D721Med (cell line): ENCODE results near the gene SLC39A11.

ENCODE experiments used
- DNase-seq: peaks from one replicate; pipeline ENCODE4 v3.0.0; 2011; ENCODE audit warnings: low spot score; ENCODE audit not compliant: insufficient read length
- FAIRE-seq: peaks from 2 replicates; lab custom pipeline; 2011; peaks lifted over from hg19 to GRCh38; lab: Jason Lieb, UNC
- TF ChIP-seq, protein P1 (sequence below): IDR thresholded peaks from 2 replicates; pipeline ENCODE4 v1.5.1; 2012; ENCODE audit warnings: mild to moderate bottlenecking, control low read depth; ENCODE audit not compliant: insufficient read depth; ENCODE audit errors: missing control alignments

Gene SLC39A11

DNA sequence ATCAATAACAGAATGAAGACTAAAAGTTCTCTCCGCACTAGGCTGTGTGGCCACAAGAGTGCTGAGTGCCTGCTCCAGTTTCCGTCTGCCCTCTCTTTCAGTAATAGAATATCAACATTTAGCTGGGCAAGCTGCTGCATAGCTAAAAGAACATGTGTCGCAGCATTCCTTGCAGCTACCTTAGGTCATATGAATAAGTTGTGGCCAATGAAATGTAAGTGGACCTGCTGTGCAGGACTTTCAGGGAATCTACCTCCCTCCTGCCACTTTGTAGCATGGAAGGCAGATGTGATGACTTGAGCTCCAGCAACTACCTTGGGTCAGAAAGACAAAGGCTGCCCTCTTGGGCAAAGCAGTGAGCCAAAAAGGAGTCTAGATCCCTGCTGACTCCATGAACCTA lies 25.4 kb downstream of the SLC39A11 start:
- no peak for FAIRE-seq
- TF ChIP-seq, protein P1, sequence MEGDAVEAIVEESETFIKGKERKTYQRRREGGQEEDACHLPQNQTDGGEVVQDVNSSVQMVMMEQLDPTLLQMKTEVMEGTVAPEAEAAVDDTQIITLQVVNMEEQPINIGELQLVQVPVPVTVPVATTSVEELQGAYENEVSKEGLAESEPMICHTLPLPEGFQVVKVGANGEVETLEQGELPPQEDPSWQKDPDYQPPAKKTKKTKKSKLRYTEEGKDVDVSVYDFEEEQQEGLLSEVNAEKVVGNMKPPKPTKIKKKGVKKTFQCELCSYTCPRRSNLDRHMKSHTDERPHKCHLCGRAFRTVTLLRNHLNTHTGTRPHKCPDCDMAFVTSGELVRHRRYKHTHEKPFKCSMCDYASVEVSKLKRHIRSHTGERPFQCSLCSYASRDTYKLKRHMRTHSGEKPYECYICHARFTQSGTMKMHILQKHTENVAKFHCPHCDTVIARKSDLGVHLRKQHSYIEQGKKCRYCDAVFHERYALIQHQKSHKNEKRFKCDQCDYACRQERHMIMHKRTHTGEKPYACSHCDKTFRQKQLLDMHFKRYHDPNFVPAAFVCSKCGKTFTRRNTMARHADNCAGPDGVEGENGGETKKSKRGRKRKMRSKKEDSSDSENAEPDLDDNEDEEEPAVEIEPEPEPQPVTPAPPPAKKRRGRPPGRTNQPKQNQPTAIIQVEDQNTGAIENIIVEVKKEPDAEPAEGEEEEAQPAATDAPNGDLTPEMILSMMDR, result no peak
- DNase-seq, result no peak

DNA sequence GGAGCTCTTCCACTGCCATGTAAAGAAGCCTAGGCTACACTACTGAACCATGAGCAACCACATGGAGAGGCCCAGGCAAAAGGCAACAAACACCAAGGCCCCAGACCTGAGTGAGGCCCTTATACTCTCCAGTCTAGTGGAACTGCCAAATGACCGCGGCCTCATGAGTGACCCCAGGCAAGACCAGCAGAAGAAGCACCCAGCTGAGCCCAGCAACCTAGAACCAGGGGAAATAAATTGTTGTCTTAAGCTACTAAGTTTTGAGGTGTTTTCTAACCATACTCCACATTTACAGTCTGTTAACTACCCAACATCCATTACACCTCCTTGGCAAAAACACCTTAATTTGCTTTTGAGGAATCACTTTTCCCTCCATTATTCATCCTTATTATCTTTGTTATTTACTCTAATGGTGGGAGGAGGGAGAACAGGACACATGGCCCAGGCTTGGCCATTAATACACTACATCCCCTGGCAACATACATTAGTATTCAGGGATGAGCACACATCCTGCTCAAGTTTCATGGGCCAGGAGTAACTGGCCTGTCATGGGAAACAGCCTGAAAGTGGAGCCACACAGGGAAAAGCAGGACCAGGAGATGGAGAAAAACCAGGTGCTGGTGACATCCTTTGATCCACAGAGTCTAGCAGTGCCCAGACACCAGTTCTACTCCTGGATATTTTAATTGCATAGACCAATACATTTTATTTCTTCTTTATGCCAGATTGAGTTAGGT lies 26.2 kb downstream of the SLC39A11 start:
- no peak for FAIRE-seq
- DNase-seq, result no peak
- TF ChIP-seq, protein P1, result no peak

DNA sequence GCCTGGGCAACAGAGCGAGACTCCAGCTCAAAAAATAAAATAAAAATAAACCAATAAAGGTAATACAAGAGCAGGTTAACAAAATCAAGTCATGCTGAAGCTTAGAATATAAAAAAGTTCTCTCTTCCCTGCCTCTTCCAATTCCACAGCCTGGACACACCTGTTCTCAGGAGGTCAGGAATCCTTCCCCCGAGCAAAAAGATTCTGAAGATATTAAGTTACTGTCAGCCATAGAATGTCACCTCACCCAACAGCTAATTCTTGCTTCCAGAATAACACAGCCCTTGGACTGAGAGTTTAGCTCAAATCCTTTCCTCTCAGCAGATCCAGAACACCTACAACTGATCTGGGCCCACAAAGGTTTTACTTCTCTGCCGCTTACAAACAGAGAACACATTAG lies 27.1 kb downstream of the SLC39A11 start:
- TF ChIP-seq, protein P1, result no peak
- DNase-seq (no peak), FAIRE-seq (no peak)

DNA sequence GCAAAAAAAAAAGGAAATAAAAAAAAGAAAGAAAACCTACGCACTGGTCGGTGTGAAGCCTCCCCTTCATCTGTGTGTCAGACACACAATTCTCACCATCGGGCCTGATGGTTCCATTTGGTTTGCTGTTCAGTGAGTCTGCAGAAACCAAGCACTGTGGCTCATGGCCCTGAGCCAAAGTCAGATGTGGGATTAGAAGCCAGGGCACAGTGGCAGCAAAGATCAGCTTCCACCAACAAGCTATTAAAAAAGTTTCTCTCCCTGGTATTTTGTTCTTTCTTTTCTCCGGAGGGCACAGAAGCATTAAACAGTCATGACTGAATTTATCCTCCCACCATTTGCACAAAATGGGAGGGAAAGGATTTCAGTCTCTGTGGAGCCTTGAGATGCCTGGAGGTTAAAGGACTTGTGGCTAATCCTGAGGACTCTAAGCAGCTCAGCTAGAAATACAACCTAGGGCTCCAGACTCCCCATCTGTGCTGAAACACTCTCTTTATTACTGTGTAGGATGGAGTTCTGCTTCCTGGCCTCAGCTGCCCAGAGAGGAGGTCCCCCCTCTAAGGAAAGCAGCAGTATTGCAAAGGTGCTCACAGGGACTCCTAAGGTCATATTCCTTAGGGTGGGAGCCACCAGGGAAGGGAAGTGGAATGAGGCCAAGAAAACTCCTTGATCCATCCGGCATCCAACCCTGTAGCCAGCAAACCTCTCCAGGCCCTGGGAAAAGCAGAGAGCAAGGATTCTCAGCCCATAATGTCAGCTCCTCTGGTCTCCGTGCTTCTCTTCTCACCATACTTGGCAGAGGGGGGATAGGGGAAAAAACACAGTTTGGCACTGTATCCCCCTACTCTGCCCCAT lies 28.2 kb downstream of the SLC39A11 start:
- TF ChIP-seq, protein P1, result no peak
- FAIRE-seq, result peak; percentile 94
- DNase-seq, result peak; percentile 64

DNA sequence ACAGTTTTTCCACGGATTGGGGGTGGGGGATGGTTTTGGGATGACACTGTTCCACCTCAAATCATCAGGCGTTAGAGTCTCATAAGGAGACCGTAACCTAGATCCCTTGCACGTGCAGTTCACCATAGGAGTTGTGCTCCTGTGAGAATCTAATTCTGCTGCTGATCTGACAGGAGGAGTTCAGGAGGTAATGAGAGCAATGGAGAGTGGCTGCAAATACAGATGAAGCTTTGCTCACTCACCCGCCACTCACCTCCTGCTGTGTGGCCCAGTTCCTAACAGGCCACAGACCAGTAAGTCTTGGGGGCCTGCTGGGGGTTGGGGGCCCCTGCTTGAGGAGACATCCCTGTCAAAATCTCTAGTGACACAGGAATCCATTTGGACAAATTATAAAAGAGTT lies 29.8 kb downstream of the SLC39A11 start:
- TF ChIP-seq, protein P1, result no peak
- FAIRE-seq (no peak), DNase-seq (no peak)

DNA sequence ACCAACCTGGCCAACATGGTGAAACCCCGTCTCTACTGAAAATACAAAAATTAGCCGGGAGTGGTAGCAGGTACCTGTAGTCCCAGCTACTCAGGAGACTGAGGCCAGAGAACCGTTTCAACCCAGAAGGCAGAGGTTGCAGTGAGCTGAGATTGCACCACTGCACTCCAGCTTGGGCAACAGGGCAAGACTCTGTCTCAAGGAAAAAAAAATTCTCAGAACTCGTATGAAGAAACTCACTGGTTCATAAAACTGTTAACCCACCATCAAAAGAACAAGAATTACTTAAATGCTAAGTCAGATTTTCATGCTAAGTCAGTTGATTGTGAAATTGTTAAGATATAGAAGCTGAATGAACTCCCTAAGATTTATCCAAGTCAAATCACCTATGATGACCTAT lies 31.3 kb downstream of the SLC39A11 start:
- DNase-seq (no peak), FAIRE-seq (peak; percentile 38)
- TF ChIP-seq, protein P1, result no peak
